B cell (primary cell): ENCODE results near the gene GRIP1. TPM values are rescaled to one million over a fixed set of nuclear protein-coding genes. Genes with fewer than 3 reads are reported as not detected.

Experiments
- ATAC-seq: fragments of 200-7000 bp; cut with Tn5 transposase; one replicate; pipeline ENCODE4 v1.10.0; 2021; ENCODE audit warnings: low read depth, mild to moderate bottlenecking, moderate number of reproducible peaks, moderate library complexity
- CTCF ChIA-PET: fragments of 350-600 bp; sonication (Branson Sonifier 250); formaldehyde crosslinking; loops from one replicate; lab custom pipeline; 2021; ENCODE audit warnings: antibody characterized with exemption, inconsistent platforms; lab: Charles Lee
- POLR2A ChIA-PET: fragments of 350-600 bp; sonication (Branson Sonifier 250); formaldehyde crosslinking; loops from one replicate; lab custom pipeline; 2021; ENCODE audit warnings: antibody characterized with exemption; lab: Charles Lee
- DNase-seq: peaks from one replicate; pipeline ENCODE4 v3.0.0; 2013
- H2AFZ ChIP-seq: 2 replicates; pipeline ENCODE4 v1.6.1; 2012; ENCODE audit warnings: mild to moderate bottlenecking, low read depth, low read length; ENCODE audit not compliant: insufficient read depth, poor library complexity, severe bottlenecking
- H3K27ac ChIP-seq, 2 donors: 1 replicate in 1 of 2; 2 replicates in 1 of 2; pipeline ENCODE4 v1.5.1; 2012 to 2013; ENCODE audit warnings: low read length in 2 of 2, mild to moderate bottlenecking in 2 of 2, moderate library complexity in 1 of 2
- H3K27me3 ChIP-seq, 4 experiments: fragments of 200-600 bp in 1 of 4; sonication (generic) in 1 of 4; replicated peaks in 1 of 4; 1 replicate in 2 of 4; 2 replicates in 2 of 4; pipeline versions ENCODE4 v1.6.1 to v1.7.0; 2013 to 2016; ENCODE audit warnings: low read length in 3 of 4, mild to moderate bottlenecking in 2 of 4, mixed read lengths in 1 of 4, moderate library complexity in 1 of 4; ENCODE audit not compliant: insufficient read depth in 4 of 4, control insufficient read depth in 3 of 4; ENCODE audit errors: control extremely low read depth in 1 of 4
- H3K36me3 ChIP-seq, 2 experiments: replicated peaks in 1 of 2; 1 replicate in 1 of 2; 2 replicates in 1 of 2; pipeline versions ENCODE4 v1.6.1 to v1.7.1; 2013; ENCODE audit warnings: low read length in 1 of 2; ENCODE audit not compliant: insufficient read depth in 2 of 2, control insufficient read depth in 1 of 2; ENCODE audit errors: control extremely low read depth in 1 of 2, extremely low read depth in 1 of 2
- H3K4me1 ChIP-seq, 2 donors: fragments of 200-600 bp in 1 of 2; sonication (generic) in 1 of 2; 1 replicate in 1 of 2; 2 replicates in 1 of 2; pipeline versions ENCODE4 v1.5.1 to v1.6.1; 2013 to 2017; ENCODE audit warnings: low read length in 2 of 2; ENCODE audit not compliant: control insufficient read depth in 2 of 2, insufficient read depth in 2 of 2
- H3K4me2 ChIP-seq: replicated peaks from 2 replicates; pipeline ENCODE3; 2012; ENCODE audit warnings: mild to moderate bottlenecking, low read depth, low read length; ENCODE audit not compliant: poor library complexity, severe bottlenecking
- H3K4me3 ChIP-seq, 5 experiments: fragments of 200-600 bp in 1 of 5; sonication (generic) in 1 of 5; 1 replicate in 3 of 5; 2 replicates in 2 of 5; pipeline versions ENCODE4 v1.5.1 to v1.7.0; 2011 to 2016; ENCODE audit warnings: low read length in 4 of 5, mild to moderate bottlenecking in 4 of 5, low read depth in 2 of 5, control low read depth in 1 of 5, moderate library complexity in 1 of 5; ENCODE audit not compliant: insufficient read depth in 1 of 5; ENCODE audit errors: control extremely low read depth in 1 of 5, extremely low read depth in 1 of 5
- H3K79me2 ChIP-seq: fragments of 200-600 bp; sonication (generic); one replicate; pipeline ENCODE4 v1.6.0; 2016; ENCODE audit warnings: low read length; ENCODE audit not compliant: control insufficient read depth, insufficient read depth
- H3K9ac ChIP-seq: fragments of 200-600 bp; sonication (generic); 2 replicates; pipeline ENCODE4 v1.6.1; 2017; ENCODE audit warnings: mild to moderate bottlenecking, low read length, moderate library complexity
- H3K9me3 ChIP-seq, 3 donors: one replicate each; pipeline versions ENCODE4 v1.6.1 to v1.7.1; 2013; ENCODE audit warnings: low read length in 2 of 3; ENCODE audit not compliant: control insufficient read depth in 2 of 3, insufficient read depth in 1 of 3; ENCODE audit errors: control extremely low read depth in 1 of 3
- H4K20me1 ChIP-seq: 2 replicates; pipeline ENCODE4 v1.6.0; 2012; ENCODE audit warnings: mild to moderate bottlenecking, low read length; ENCODE audit not compliant: insufficient read depth, control insufficient read depth, poor library complexity, severe bottlenecking
- H3K27ac Mint-ChIP-seq: one replicate; pipeline ENCODE4 v1.8.0; 2021; ENCODE audit warnings: mixed read lengths
- H3K27me3 Mint-ChIP-seq: one replicate; pipeline ENCODE4 v1.8.0; 2021; ENCODE audit warnings: mixed read lengths
- H3K4me1 Mint-ChIP-seq: one replicate; pipeline ENCODE4 v1.8.0; 2021; ENCODE audit warnings: mixed read lengths
- H3K4me3 Mint-ChIP-seq: one replicate; pipeline ENCODE4 v1.8.0; 2021; ENCODE audit warnings: mixed read lengths
- H3K9me3 Mint-ChIP-seq: one replicate; pipeline ENCODE4 v1.8.0; 2022; ENCODE audit warnings: mixed read lengths; ENCODE audit not compliant: insufficient read depth
- CTCF ChIP-seq: fragments of 200-600 bp; IDR thresholded peaks from one replicate; pipeline ENCODE4 v1.8.0; 2022; ENCODE audit warnings: antibody characterized with exemption, mild to moderate bottlenecking
- EZH2 ChIP-seq: IDR thresholded peaks from 2 replicates; pipeline ENCODE4 v1.6.1; 2012; ENCODE audit warnings: borderline replicate concordance, low read depth, mild to moderate bottlenecking, moderate library complexity, low read length; ENCODE audit not compliant: insufficient read depth, poor library complexity, severe bottlenecking
- WGBS: methylation state at CpG from one replicate; pipeline ENCODE4 v1.1.5; 2013; ENCODE audit warnings: missing lambda C conversion rate; ENCODE audit not compliant: insufficient coverage; 5-methylcytosine and 5-hydroxymethylcytosine counted together
- intact Hi-C: fragments of 100-400 bp; cut with micrococcal nuclease; formaldehyde crosslinking; loops from one replicate; pipeline ENCODE4 v1.10.0; 2022
- polyA plus RNA-seq: library from polyadenylated mRNA; depleted of rRNA; stranded (reverse); fragments of >200 nt; gene quantifications from 2 replicates; pipeline ENCODE4 v1.2.3, GENCODE V29; 2012
- total RNA-seq, 2 donors: library from RNA; stranded (reverse); fragments of 120-200 nt in 1 of 2; gene quantifications; 1 replicate in 1 of 2; 2 replicates in 1 of 2; pipeline versions ENCODE4 v1.2.3 to v1.2.4, GENCODE V29; 2013 to 2022

Gene GRIP1
- total and polyA plus RNA-seq, 2 donors (not counting 1 experiment from before 2014, with no cell fraction given), result 0.22 TPM; not detected in 1

GRCh38 chr12:66438601-66439000 is 240.3 kb downstream of the GRIP1 start:
- Histone ChIP-seq H4K20me1 (no peaks in the 10 kb centered on the region), H3K27me3 (peaks cover 0 to 2% (median 0%) of the 10 kb centered on the region in 4 experiments), H3K9ac (no peak overlapping the region), H3K79me2 (no peaks in the 10 kb centered on the region), H3K4me1 (no peaks in the 10 kb centered on the region), H3K36me3 (no peaks in the 10 kb centered on the region), H2AFZ (no peak overlapping the region), H3K4me2 (no peak overlapping the region), H3K4me3 (no peak overlapping the region), H3K9me3 (no peaks in the 10 kb centered on the region), H3K27ac (no peak overlapping the region)
- ChIA-PET CTCF (no interaction called here), POLR2A (no interaction called here)
- Mint-ChIP-seq H3K27me3 (no peaks in the 10 kb centered on the region), H3K4me1 (no peaks in the 10 kb centered on the region), H3K4me3 (no peak overlapping the region), H3K9me3 (no peaks in the 10 kb centered on the region), H3K27ac (no peak overlapping the region)
- TF ChIP-seq EZH2, result no peak
- no peak for TF ChIP-seq CTCF
- 83% methylated on average over 1 of the region's 1 CpG for WGBS
- intact Hi-C loops, result no loop called here
- DNase-seq (no peak), ATAC-seq (no peak)

- Histone ChIP-seq H3K36me3 (no peaks in the 10 kb centered on the region), H3K4me1 (no peaks in the 10 kb centered on the region), H3K27me3 (no peaks in the 10 kb centered on the region), H3K4me3 (no peak overlapping the region), H3K4me2 (no peak overlapping the region), H3K9me3 (peaks cover 0 to under 1% (median 0%) of the 10 kb centered on the region in 3 donors), H4K20me1 (no peaks in the 10 kb centered on the region), H2AFZ (no peak overlapping the region), H3K9ac (no peak overlapping the region), H3K79me2 (no peaks in the 10 kb centered on the region), H3K27ac (no peak overlapping the region)
- no peak overlapping the region for H3K4me3 Mint-ChIP-seq
- TF ChIP-seq CTCF, result no peak
- TF ChIP-seq EZH2, result no peak
- H3K27me3 Mint-ChIP-seq, result peaks cover 3% of the 10 kb centered on the region
- H3K27ac Mint-ChIP-seq, result no peak overlapping the region
- 100% methylated on average over 1 of the region's 4 CpGs for WGBS
- CTCF ChIA-PET, result no interaction called here
- POLR2A ChIA-PET, result no interaction called here
- no peaks in the 10 kb centered on the region for H3K4me1 Mint-ChIP-seq
- DNase-seq (no peak), ATAC-seq (no peak)
- H3K9me3 Mint-ChIP-seq, result no peaks in the 10 kb centered on the region
- intact Hi-C loops, result no loop called here
These were observed 248.8 kb downstream of the GRIP1 start for GRCh38 chr12:66430106-66430505.
